CD1c-positive myeloid dendritic cell (primary cell): ENCODE results near the gene AFMID.

Experiments
- DNase-seq: peaks from one replicate; pipeline ENCODE4 v3.0.0-alpha.2; 2016; ENCODE audit errors: extremely low spot score

AFMID gene

DNA sequence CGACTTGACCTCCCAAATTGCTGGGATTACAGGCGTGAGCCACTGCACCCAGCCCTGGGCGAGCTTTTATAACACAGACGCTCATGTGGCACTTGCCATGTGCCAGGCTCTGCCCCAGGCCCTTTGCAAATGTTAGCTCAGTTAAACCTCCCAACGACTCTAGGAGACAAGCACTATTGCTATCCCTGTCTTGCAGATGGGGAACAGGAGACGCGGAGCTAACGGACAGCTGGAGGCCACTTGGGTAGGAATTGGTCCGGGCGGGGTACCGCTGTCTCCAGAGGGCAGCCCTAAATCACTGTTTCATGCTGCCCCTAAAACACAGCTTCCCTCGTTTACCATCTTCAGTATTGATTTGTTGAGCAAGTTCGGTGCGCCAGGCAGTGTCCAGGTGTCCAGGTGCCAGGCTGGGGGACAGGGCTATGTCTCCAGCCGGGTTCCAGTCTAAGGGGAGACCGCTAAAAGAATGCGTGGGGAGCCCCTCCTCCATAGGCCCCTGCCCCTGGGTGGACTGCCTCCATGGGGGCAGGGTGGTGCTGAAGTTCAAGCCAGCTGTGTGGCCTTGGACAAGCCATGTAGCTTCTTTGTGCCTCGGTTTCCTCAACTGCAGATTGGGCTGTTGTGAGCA, 68.0 kb downstream of the AFMID start:
- no peak for DNase-seq

GRCh38 chr17:78255953-78256706, 69.0 kb downstream of the AFMID start:
- DNase-seq = no peak

- no peak for DNase-seq
Observed at GRCh38 chr17:78256707-78257591, 69.8 kb downstream of the AFMID start.
